SU-DHL-6 (cell line): Measurements from ENCODE around the gene ACD.

Experiments used
- H2AFZ ChIP-seq: fragments of 200-600 bp; sonication (generic); 2 replicates; pipeline ENCODE4 v1.6.1; 2014; ENCODE audit warnings: low read depth, mild to moderate bottlenecking, moderate library complexity, mixed read lengths, antibody characterized with exemption, low read length; ENCODE audit not compliant: severe bottlenecking
- H3F3A ChIP-seq: fragments of 200-600 bp; shearing (Covaris generic); 2 replicates; pipeline ENCODE4 v1.6.0; 2016; ENCODE audit warnings: antibody characterized with exemption, mild to moderate bottlenecking; ENCODE audit not compliant: insufficient read depth
- H3K27ac ChIP-seq: fragments of 200-600 bp; sonication (generic); 2 replicates; pipeline ENCODE4 v1.5.1; 2016; ENCODE audit warnings: low read depth, mild to moderate bottlenecking, low read length, moderate library complexity, mixed read lengths
- H3K27me3 ChIP-seq: fragments of 200-600 bp; sonication (generic), shearing (Covaris generic); 2 replicates; pipeline ENCODE4 v1.6.0; 2014; ENCODE audit warnings: mild to moderate bottlenecking, low read length
- H3K36me3 ChIP-seq: fragments of 200-600 bp; sonication (generic); 2 replicates; pipeline ENCODE4 v1.6.1; 2014; ENCODE audit warnings: mild to moderate bottlenecking, low read length, mixed read lengths
- H3K4me2 ChIP-seq: fragments of 300-600, 200-600 bp; shearing (Covaris generic), sonication (generic); 2 replicates; pipeline ENCODE4 v1.6.0; 2014; ENCODE audit warnings: low read length, low read depth, mild to moderate bottlenecking; ENCODE audit not compliant: poor library complexity, severe bottlenecking
- H3K4me3 ChIP-seq: fragments of 200-600 bp; sonication (generic); 2 replicates; pipeline ENCODE4 v1.5.1; 2014; ENCODE audit warnings: antibody characterized with exemption, low read length, mild to moderate bottlenecking, mixed read lengths; ENCODE audit not compliant: insufficient read depth, poor library complexity, severe bottlenecking
- H3K79me2 ChIP-seq: fragments of 200-600 bp; sonication (generic); 2 replicates; pipeline ENCODE4 v1.6.1; 2014; ENCODE audit warnings: mild to moderate bottlenecking, low read length, moderate library complexity; ENCODE audit not compliant: insufficient read depth
- H3K9ac ChIP-seq: fragments of 200-600 bp; sonication (generic); 2 replicates; pipeline ENCODE4 v1.7.0; 2014; ENCODE audit warnings: mild to moderate bottlenecking, low read length
- H3K9me2 ChIP-seq: fragments of 200-600 bp; sonication (generic); replicated peaks from 2 replicates; pipeline ENCODE4 v1.6.1; 2014; ENCODE audit warnings: low read length; ENCODE audit not compliant: insufficient read depth
- H3K9me3 ChIP-seq: fragments of 200-600 bp; sonication (generic); 2 replicates; pipeline ENCODE4 v1.6.1; 2014; ENCODE audit warnings: low read length, mixed read lengths; ENCODE audit not compliant: insufficient read depth
- H4K20me1 ChIP-seq: fragments of 200-600 bp; sonication (generic); 2 replicates; pipeline ENCODE4 v1.6.1; 2014; ENCODE audit warnings: low read depth, mild to moderate bottlenecking, antibody characterized with exemption, low read length, moderate library complexity, mixed read lengths
- CTCF ChIP-seq: fragments of 200-600 bp; sonication (generic); IDR thresholded peaks from one replicate; pipeline ENCODE4 v1.5.1; 2017; ENCODE audit warnings: antibody characterized with exemption, mild to moderate bottlenecking, low read length, moderate library complexity; ENCODE audit not compliant: insufficient read depth, poor library complexity, severe bottlenecking
- EZH2phosphoT487 ChIP-seq: fragments of 200-600 bp; sonication (generic), shearing (Covaris generic); conservative IDR thresholded peaks from 2 replicates; pipeline ENCODE4 v1.6.1; 2018; ENCODE audit warnings: mild to moderate bottlenecking, antibody characterized with exemption, low read length, moderate library complexity, mixed read lengths

The ACD gene

GRCh38 chr16:67667817-67668494 lies 7.9 kb upstream of the ACD start:
- TF ChIP-seq EZH2phosphoT487 (no peak), CTCF (peak; percentile 61)
- Histone ChIP-seq H3K36me3 (no peaks in the 10 kb centered on the region), H3F3A (peaks cover 3% of the 10 kb centered on the region; the same call in 1 of the 2 replicates), H3K9me2 (no peaks in the 10 kb centered on the region), H3K27me3 (no peaks in the 10 kb centered on the region), H3K4me2 (peak overlapping the region; percentile 4), H3K27ac (no peak overlapping the region; the same call in 1 of the 2 replicates), H3K79me2 (no peaks in the 10 kb centered on the region), H3K4me3 (no peak overlapping the region), H3K9ac (no peak overlapping the region), H4K20me1 (no peaks in the 10 kb centered on the region), H2AFZ (no peak overlapping the region), H3K9me3 (no peaks in the 10 kb centered on the region)

- no peaks in the 10 kb centered on the region for H3K36me3 ChIP-seq
- H3K27ac ChIP-seq, result no peak overlapping the region
- H3K4me3 ChIP-seq, result no peak overlapping the region
- H4K20me1 ChIP-seq, result no peaks in the 10 kb centered on the region
- H3K79me2 ChIP-seq, result no peaks in the 10 kb centered on the region
- no peaks in the 10 kb centered on the region for H3K9me2 ChIP-seq
- peaks cover 3% of the 10 kb centered on the region; the same call in 1 of the 2 replicates for H3F3A ChIP-seq
- H3K27me3 ChIP-seq, result no peaks in the 10 kb centered on the region
- H3K4me2 ChIP-seq, result peak overlapping the region; percentile 4
- no peak for TF ChIP-seq EZH2phosphoT487
- H3K9ac ChIP-seq, result no peak overlapping the region
- H2AFZ ChIP-seq, result no peak overlapping the region
- no peaks in the 10 kb centered on the region for H3K9me3 ChIP-seq
Observed at GRCh38 chr16:67667453-67667816, 7.4 kb upstream of the ACD start.

GRCh38 chr16:67666559-67667452 lies 6.7 kb upstream of the ACD start, which contains the start of the genes C16orf86 and ENKD1:
Gene C16orf86 (plus strand): TSS chr16:67666814. CDS start chr16:67666971, 157 bp downstream.
Gene ENKD1 (minus strand): TSS chr16:67666750. CDS start chr16:67666442, 308 bp downstream.
- Histone ChIP-seq H3F3A (peaks cover 3% of the 10 kb centered on the region; the same call in 1 of the 2 replicates), H3K9me3 (no peaks in the 10 kb centered on the region), H3K9me2 (no peaks in the 10 kb centered on the region), H3K36me3 (no peaks in the 10 kb centered on the region), H3K4me2 (peak within 1 kb of the TSS; percentile 66), H3K27ac (no peak within 1 kb of the TSS), H3K4me3 (peak within 1 kb of the TSS; percentile 60), H2AFZ (peak within 1 kb of the TSS; percentile 86), H3K27me3 (no peaks in the 10 kb centered on the region), H4K20me1 (no peaks in the 10 kb centered on the region), H3K9ac (peak within 1 kb of the TSS; percentile 52), H3K79me2 (no peaks in the 10 kb centered on the region)
- TF ChIP-seq CTCF (no peak), EZH2phosphoT487 (no peak)
